ENCODE results near the gene COLGALT1. TPM values are rescaled to one million over a fixed set of nuclear protein-coding genes. Genes with fewer than 3 reads are reported as not detected.

The COLGALT1 gene
- total and polyA plus RNA-seq, 4 donors: 14.4 to 32.2 (median 22.5) TPM

- peaks cover 0 to 2% (median 0%) of the 10 kb centered on the region in 4 donors for H3K4me1 ChIP-seq (ENCODE audit: control insufficient read depth in 4 of 4, insufficient read depth in 4 of 4, low read length in 3 of 4)
- no peak for TF ChIP-seq RXRA (IDR thresholded peaks at IDR 0.05)
- TF ChIP-seq EGR1 (IDR thresholded peaks at IDR 0.05; ENCODE audit: low read depth in 2 of 2): no peak
- no peak for TF ChIP-seq SP1 (IDR thresholded peaks at IDR 0.05)
- TF ChIP-seq HNF4A (conservative IDR thresholded peaks at IDR 0.05): no peak
- no peak for TF ChIP-seq CTCF (IDR thresholded peaks at IDR 0.05; ENCODE audit: low read depth, low read length, missing input control)
- no peak for TF ChIP-seq FOXA2 (IDR thresholded peaks at IDR 0.05)
- TF ChIP-seq TAF1 (conservative IDR thresholded peaks at IDR 0.05): no peak
- TF ChIP-seq GABPA (IDR thresholded peaks at IDR 0.05 in 1 of 2, conservative IDR thresholded peaks at IDR 0.05 in 1 of 2): no peak
- TF ChIP-seq JUND (IDR thresholded peaks at IDR 0.05): no peak
- H3K27ac ChIP-seq (ENCODE audit: low read depth in 1 of 2, low read length in 2 of 2): no peak overlapping the region
- DNase-seq (ENCODE audit: low spot score): no peak
- H3K36me3 ChIP-seq (ENCODE audit: control insufficient read depth in 4 of 4, insufficient read depth in 3 of 4, low read depth in 1 of 4, low read length in 3 of 4): no peaks in the 10 kb centered on the region
- H3K4me3 ChIP-seq (ENCODE audit: low read depth in 1 of 3, low read length in 3 of 3): no peak overlapping the region
- no peaks in the 10 kb centered on the region for H3K9me3 ChIP-seq (ENCODE audit: control insufficient read depth in 4 of 4, low read length in 3 of 4)
- WGBS: 78% methylated on average over 7 of the region's 7 CpGs
- no peaks in the 10 kb centered on the region for H3K27me3 ChIP-seq (ENCODE audit: control insufficient read depth in 4 of 4, insufficient read depth in 4 of 4, low read length in 3 of 4)
- H3K9ac ChIP-seq (ENCODE audit: low read depth in 1 of 2, low read length in 2 of 2): no peak overlapping the region
Observed at GRCh38 chr19:17611462-17612244, 56.2 kb downstream of the COLGALT1 start.

DNA sequence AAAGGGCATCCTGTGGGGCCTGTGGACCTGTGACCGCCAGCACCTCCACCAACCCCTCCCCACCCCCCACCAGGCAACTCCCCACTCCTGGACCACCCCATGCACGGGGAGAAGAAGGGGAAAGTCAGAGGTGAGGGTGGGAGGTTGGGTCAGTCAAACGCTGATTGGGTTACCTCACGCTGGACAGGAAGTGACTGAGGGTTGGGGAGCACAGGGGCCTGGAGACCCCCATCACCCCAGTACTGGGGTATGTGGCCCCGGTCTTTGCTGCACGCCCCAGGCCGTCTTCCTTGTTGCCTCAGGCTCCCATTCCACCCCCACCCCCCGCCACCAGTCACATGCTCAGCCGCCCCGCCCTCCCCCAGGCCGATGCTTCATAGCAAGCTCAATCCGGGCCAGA lies 59.0 kb downstream of the COLGALT1 start:
- Histone ChIP-seq H3K9me3 (ENCODE audit: control insufficient read depth in 4 of 4, low read length in 3 of 4) (no peaks in the 10 kb centered on the region), H3K4me3 (ENCODE audit: low read depth in 1 of 3, low read length in 3 of 3) (no peak overlapping the region), H3K9ac (ENCODE audit: low read depth in 1 of 2, low read length in 2 of 2) (no peak overlapping the region), H3K36me3 (ENCODE audit: control insufficient read depth in 4 of 4, insufficient read depth in 3 of 4, low read depth in 1 of 4, low read length in 3 of 4) (no peaks in the 10 kb centered on the region), H3K27me3 (ENCODE audit: control insufficient read depth in 4 of 4, insufficient read depth in 4 of 4, low read length in 3 of 4) (peaks cover 0 to 3% (median 0%) of the 10 kb centered on the region in 4 donors), H3K27ac (ENCODE audit: low read depth in 1 of 2, low read length in 2 of 2) (no peak overlapping the region), H3K4me1 (ENCODE audit: control insufficient read depth in 4 of 4, insufficient read depth in 4 of 4, low read length in 3 of 4) (peaks cover 0 to 2% (median 0%) of the 10 kb centered on the region in 4 donors)
- WGBS: 74% methylated on average over 12 of the region's 12 CpGs
- TF ChIP-seq SP1 (IDR thresholded peaks at IDR 0.05) (no peak), FOXA1 (IDR thresholded peaks at IDR 0.05) (no peak)
- DNase-seq (ENCODE audit: low spot score): no peak

DNA sequence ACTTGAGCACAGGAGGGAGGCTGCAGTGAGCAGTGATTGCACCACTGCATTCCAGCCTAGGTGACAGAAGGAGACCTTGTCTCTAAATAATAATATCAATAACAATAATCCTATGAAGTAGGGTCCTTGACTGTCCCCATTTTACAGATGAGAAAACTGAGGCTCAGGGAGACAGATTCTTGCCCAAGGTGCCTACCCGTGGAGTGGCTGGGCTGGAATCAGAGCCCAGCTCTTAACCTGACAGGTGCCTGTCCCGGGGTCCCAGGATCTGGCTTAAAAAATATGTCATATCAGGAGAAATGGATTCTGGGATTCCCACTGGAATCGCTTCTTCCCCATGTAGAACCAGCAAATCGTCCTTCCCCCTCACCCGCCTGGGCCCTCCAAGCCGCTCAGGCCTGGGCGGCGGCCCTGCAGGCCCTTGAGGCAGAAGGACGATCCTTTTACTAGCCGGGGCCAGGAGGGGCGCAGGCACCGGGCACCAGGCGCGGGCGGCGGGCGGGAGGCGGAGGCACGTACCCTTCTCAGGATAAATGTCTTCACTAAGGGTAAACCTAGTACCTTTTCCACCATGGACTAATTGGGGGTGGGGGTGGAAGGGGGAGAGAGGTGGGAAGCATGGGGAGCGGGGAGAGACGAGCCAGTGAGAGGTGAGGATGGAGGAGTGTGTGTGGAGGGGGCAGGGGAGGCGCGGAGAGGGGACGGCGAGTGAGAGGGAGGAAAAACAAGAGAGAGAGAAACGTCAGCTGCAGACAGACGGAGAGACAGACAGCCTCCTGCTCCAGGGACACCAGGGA lies 60.6 kb downstream of the COLGALT1 start:
- no peak overlapping the region for H3K27ac ChIP-seq (ENCODE audit: low read depth in 1 of 2, low read length in 2 of 2)
- TF ChIP-seq RAD21 (IDR thresholded peaks at IDR 0.05): no peak
- TF ChIP-seq, protein P1, sequence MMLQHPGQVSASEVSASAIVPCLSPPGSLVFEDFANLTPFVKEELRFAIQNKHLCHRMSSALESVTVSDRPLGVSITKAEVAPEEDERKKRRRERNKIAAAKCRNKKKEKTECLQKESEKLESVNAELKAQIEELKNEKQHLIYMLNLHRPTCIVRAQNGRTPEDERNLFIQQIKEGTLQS (IDR thresholded peaks at IDR 0.05): no peak
- no peak for TF ChIP-seq ZBTB33 (IDR thresholded peaks at IDR 0.05)
- no peak for TF ChIP-seq YY1 (IDR thresholded peaks at IDR 0.05)
- 29% methylated on average over 27 of the region's 27 CpGs for WGBS
- H3K4me1 ChIP-seq (ENCODE audit: control insufficient read depth in 4 of 4, insufficient read depth in 4 of 4, low read length in 3 of 4): peaks cover 0 to 2% (median 0%) of the 10 kb centered on the region in 4 donors
- no peak overlapping the region for H3K9ac ChIP-seq (ENCODE audit: low read depth in 1 of 2, low read length in 2 of 2)
- no peak for DNase-seq (ENCODE audit: low spot score)
- H3K9me3 ChIP-seq (ENCODE audit: control insufficient read depth in 4 of 4, low read length in 3 of 4): peaks cover 0 to under 1% (median 0%) of the 10 kb centered on the region in 4 donors
- no peak overlapping the region for H3K4me3 ChIP-seq (ENCODE audit: low read depth in 1 of 3, low read length in 3 of 3)
- peaks cover 0 to 3% (median 0%) of the 10 kb centered on the region in 4 donors for H3K27me3 ChIP-seq (ENCODE audit: control insufficient read depth in 4 of 4, insufficient read depth in 4 of 4, low read length in 3 of 4)
- no peaks in the 10 kb centered on the region for H3K36me3 ChIP-seq (ENCODE audit: control insufficient read depth in 4 of 4, insufficient read depth in 3 of 4, low read depth in 1 of 4, low read length in 3 of 4)
